ENCODE data around the gene RABGAP1L. TPM values are rescaled to one million over a fixed set of nuclear protein-coding genes. Genes with fewer than 3 reads are reported as not detected.

RABGAP1L gene
- total RNA-seq, 6 donors from 2014 or later = 41.3 to 229 (median 85.3) TPM

- no peak for DNase-seq
- 53 to 77% methylated on average over 2 of the region's 2 CpGs for WGBS, 2 donors
- H3K4me1 ChIP-seq = no peaks in the 10 kb centered on the region
- TF ChIP-seq CTCF (IDR thresholded peaks at IDR 0.05) = no peak
- TF ChIP-seq EP300 (IDR thresholded peaks at IDR 0.05) = no peak
- no peak for TF ChIP-seq POLR2A (IDR thresholded peaks at IDR 0.05)
- TF ChIP-seq POLR2AphosphoS5 (IDR thresholded peaks at IDR 0.05) = no peak
- no peaks in the 10 kb centered on the region for H3K36me3 ChIP-seq
- no peaks in the 10 kb centered on the region for H3K27me3 ChIP-seq
- no peak overlapping the region for H3K27ac ChIP-seq
- ATAC-seq (ENCODE audit: low FRiP score in 2 of 2) = no peak
- no peaks in the 10 kb centered on the region for H3K9me3 ChIP-seq
- H3K4me3 ChIP-seq = no peak overlapping the region
These were observed 875.5 kb downstream of the RABGAP1L start for GRCh38 chr1:175034775-175035174.

GRCh38 chr1:175035865-175036264, 876.5 kb downstream of the RABGAP1L start:
- TF ChIP-seq POLR2AphosphoS5 (IDR thresholded peaks at IDR 0.05) (no peak), CTCF (IDR thresholded peaks at IDR 0.05) (no peak), POLR2A (IDR thresholded peaks at IDR 0.05) (no peak), EP300 (IDR thresholded peaks at IDR 0.05) (no peak)
- Histone ChIP-seq H3K4me1 (no peaks in the 10 kb centered on the region), H3K4me3 (no peak overlapping the region), H3K27me3 (no peaks in the 10 kb centered on the region), H3K36me3 (no peaks in the 10 kb centered on the region), H3K9me3 (no peaks in the 10 kb centered on the region), H3K27ac (no peak overlapping the region)
- DNase-seq (no peak), ATAC-seq (ENCODE audit: low FRiP score in 2 of 2) (no peak)
- 88 to 94% methylated on average over 5 to 6 of the region's 6 CpGs for WGBS, 2 donors

GRCh38 chr1:175036476-175036875, 877.2 kb downstream of the RABGAP1L start:
- Histone ChIP-seq H3K4me3 (no peak overlapping the region), H3K36me3 (no peaks in the 10 kb centered on the region), H3K27me3 (no peaks in the 10 kb centered on the region), H3K27ac (no peak overlapping the region), H3K9me3 (no peaks in the 10 kb centered on the region), H3K4me1 (no peaks in the 10 kb centered on the region)
- WGBS, 2 donors = 78 to 80% methylated on average over 3 of the region's 3 CpGs
- DNase-seq = no peak
- no peak for TF ChIP-seq POLR2AphosphoS5 (IDR thresholded peaks at IDR 0.05)
- no peak for TF ChIP-seq EP300 (IDR thresholded peaks at IDR 0.05)
- no peak for TF ChIP-seq POLR2A (IDR thresholded peaks at IDR 0.05)
- no peak for TF ChIP-seq CTCF (IDR thresholded peaks at IDR 0.05)
- no peak for ATAC-seq (ENCODE audit: low FRiP score in 2 of 2)

- WGBS, 2 donors = 63 to 71% methylated on average over 7 of the region's 7 CpGs
- H3K4me1 ChIP-seq = no peaks in the 10 kb centered on the region
- no peak for DNase-seq
- TF ChIP-seq CTCF (IDR thresholded peaks at IDR 0.05) (no peak), POLR2A (IDR thresholded peaks at IDR 0.05) (no peak), EP300 (IDR thresholded peaks at IDR 0.05) (no peak), POLR2AphosphoS5 (IDR thresholded peaks at IDR 0.05) (no peak)
- no peaks in the 10 kb centered on the region for H3K27me3 ChIP-seq
- no peak overlapping the region for H3K4me3 ChIP-seq
- H3K27ac ChIP-seq = no peak overlapping the region
- no peaks in the 10 kb centered on the region for H3K36me3 ChIP-seq
- no peak for ATAC-seq (ENCODE audit: low FRiP score in 2 of 2)
- no peaks in the 10 kb centered on the region for H3K9me3 ChIP-seq
These were observed 878.1 kb downstream of the RABGAP1L start for GRCh38 chr1:175037416-175037815.

GRCh38 chr1:175040324-175040879, 881.1 kb downstream of the RABGAP1L start:
- Histone ChIP-seq H3K27ac (no peak overlapping the region), H3K36me3 (no peaks in the 10 kb centered on the region), H3K4me1 (no peaks in the 10 kb centered on the region), H3K27me3 (no peaks in the 10 kb centered on the region), H3K9me3 (no peaks in the 10 kb centered on the region), H3K4me3 (no peak overlapping the region)
- TF ChIP-seq EP300 (IDR thresholded peaks at IDR 0.05) = no peak
- TF ChIP-seq POLR2A (IDR thresholded peaks at IDR 0.05) = no peak
- no peak for TF ChIP-seq POLR2AphosphoS5 (IDR thresholded peaks at IDR 0.05)
- no peak for TF ChIP-seq CTCF (IDR thresholded peaks at IDR 0.05)
- WGBS, 2 donors = 68 to 89% methylated on average over 4 of the region's 4 CpGs
- ATAC-seq (ENCODE audit: low FRiP score in 2 of 2) (no peak), DNase-seq (no peak)
